Activated CD8-positive, alpha-beta memory T cell treated with anti-CD3 and anti-CD28 coated beads, Interleukin-2, amount 50 U/mL, for 24 hours (primary cell): ENCODE measurements around the gene KCNIP1.
"Not testable (repeated sequence)": the region's sequence is repeated elsewhere in the genome, so short reads cannot be mapped to it uniquely, and the experiment has no call there.

Experiments used
- DNase-seq: peaks from one replicate; pipeline ENCODE4 v3.0.0-alpha.2; 2020; ENCODE audit errors: extremely low read depth

KCNIP1 gene

DNA sequence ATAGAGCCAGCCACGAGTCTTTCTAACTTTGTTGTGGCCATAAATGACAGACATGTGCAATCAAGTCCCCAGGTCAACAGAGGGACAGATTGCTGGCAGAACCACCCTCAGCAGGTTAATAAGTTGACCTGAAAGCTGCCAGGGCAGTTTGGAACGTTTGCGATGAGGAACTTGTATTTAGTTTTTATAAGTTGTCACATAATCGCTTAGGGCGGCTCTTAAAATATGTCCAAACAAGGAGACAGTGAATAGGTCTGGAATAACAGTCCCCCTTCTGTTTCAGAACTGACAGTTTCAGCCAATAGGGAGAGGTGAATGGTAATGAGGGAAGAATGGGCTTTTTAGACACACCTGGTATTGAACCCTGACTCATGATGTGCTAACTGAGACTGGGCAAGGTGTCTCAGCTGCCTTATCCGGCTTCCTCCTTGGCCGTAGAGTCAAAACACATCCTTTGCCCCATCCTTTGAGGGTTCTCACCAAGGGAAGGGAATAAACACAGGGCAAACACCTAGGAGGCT, 246.2 kb downstream of the KCNIP1 start:
- no peak for DNase-seq

DNA sequence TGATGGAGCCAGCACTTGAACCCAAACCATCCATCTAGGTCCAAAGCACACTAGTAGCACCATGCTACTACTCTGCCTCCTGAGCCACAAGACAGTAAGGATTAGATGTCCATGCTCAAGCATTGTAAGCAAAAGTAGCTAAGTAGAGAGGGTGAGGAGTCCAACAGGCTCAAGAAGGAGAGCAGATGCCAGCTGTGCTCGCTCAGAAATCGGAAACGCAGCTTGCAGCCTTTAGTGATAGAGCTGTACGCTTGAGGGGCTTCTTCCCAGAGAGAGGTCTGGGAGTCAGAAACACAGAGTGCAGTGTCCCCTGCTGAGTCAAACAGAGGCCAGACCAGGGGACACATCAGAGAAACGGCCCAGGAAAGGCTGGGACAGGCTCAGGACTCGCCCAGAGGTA, 247.0 kb downstream of the KCNIP1 start:
- DNase-seq, result no peak

DNA sequence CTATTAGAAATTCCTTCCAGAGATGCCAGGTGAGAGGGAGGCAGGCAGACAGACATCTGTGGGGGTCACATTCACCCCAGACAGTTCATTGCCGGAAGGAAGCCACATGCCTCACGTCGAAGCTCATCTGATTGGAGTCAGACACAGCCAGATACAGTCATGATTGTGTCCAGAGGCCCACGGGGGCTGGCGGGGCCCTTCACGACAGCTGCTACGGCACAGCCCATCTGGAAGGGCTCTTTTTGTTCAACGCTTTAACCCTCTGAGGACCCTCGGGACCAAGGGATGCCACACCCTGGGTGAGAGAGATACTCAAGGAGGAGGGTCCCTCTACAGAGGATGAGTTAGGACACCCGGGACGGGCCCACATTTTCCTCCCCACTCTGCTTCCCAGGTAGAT, 247.8 kb downstream of the KCNIP1 start:
- DNase-seq, result no peak

DNA sequence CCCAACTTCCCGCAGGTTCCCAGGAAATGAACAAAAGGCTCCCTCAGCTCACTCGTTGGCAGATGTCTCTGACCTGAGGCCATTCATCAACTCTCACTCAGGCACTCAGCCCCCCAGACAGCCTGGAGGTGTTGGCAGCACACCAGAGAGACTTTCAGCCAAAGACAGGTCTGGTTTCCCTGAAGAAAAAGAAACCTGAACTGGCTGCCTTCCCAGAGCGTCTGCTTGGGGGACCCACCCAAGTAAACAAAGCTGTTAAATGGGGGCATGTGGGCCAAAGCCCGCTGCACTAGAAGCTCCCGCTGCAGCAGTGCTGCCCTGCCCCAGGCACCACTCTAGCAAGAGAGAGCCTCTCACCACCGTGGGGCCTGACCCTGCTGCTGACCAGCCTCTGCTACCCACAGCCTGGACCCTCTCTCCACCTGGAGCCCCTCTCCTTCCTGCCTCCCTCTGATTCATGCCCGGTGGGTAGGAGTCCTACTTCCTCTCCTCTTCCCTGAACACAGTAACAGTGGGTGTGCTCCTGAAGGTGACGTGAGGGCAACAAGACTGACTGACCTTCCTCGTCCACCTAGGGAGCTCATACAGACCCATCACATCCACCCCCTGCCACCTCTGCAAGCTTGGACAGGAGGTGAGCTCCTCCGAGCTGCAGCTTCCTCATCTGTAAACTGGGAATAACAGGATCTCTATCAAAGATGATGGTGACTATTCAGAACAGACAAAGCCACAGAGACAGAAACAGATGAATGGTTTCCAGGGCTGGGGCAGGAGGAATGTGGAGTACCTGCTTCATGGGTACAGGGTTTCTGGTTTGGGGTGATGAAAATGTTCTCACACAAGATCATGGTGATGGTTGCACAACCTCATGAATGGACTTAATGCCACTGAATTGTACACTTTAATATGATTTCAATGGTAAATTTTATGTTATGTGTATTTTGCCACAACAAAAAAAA, 248.7 kb downstream of the KCNIP1 start:
- no peak for DNase-seq

DNA sequence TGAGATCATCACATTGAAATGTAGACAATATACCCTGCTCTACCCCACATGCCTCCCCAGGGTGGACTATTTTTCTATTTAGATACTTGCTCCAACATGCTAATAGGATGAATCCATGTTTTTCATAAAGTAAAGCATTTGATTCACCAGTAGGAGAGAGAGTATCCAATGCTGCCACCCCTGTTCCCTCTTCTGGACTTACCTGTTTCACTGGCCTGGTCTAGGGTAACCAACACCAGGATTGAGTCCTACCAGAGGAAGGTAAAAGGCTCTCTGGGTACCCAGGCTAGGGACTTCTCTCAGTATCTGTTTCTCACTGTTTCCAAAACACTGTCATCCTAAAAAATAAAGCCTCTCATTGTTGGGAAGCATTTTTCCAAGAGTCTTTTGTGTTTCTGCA, 249.5 kb downstream of the KCNIP1 start:
- DNase-seq, result no peak

DNA sequence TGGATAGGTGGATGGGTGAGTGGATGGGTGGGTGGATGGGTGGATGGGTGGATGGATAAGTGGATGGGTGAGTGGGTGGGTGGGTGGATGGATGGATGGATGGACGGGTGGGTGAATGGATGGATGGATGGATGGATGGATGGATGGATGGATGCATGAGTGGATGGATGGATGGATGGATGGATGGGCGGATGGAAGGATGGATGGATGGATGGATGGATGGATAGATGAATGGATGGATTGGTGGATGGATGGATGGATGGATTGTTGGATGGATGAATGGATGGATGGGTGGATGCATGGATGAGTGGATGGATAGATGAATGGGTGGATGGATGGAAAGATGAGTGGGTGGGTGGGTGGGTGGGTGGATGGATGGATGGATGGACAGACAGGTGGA, 250.7 kb downstream of the KCNIP1 start:
- DNase-seq, result not testable (repeated sequence)

DNA sequence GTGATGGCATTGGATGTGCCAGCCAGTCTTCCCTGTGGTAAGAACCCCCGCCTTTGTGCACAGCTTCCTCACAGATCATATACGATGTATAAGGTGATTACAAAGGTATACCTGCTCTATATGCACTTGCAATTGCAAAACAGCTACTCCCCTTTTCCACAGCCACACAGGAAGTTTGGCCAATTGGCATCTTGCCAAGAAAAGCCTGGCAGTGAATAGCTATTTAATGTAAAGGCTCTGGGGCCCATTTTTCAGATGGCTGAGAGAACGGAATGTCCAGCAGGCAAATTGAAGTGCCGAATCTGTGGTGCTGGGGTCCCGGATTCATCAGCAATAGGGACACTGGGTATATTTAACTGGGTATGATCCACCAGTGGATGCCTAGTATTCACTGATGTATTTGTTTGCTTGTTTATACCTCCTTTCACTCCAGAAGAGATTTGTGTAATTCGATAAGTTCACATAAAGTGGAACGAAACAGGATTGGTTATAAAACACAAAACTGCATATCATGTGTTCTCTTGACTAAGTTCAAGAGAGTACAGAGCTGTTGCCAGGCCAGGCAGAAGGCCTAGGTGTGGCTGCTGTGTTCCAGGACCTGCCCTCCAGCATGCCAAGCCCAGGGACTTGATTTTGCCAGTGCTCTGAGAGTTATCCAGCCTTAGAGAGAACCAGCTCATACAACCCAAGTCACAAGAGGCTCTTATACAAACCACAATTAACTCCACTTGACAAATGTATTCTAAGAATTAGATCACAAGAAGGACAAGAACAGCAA, 252.0 kb downstream of the KCNIP1 start:
- no peak for DNase-seq

DNA sequence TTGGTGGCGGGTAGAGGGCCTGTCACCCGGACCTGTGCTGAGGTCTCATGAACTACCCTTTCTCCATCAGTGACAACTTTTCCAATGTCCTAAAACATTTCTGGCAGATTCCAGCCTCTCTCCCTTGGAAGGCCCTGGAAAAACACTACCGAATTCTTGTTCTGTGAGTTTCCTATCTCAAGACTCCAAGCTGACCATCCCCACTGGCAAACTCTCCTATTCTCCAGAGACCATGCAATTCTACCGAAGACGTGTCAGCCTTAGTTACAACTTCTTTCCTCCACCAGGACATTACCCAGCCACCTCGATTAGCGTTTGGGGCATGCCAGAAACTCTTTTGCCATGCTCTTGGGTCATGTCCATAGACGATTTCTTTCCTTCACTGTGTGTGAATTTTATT, 252.9 kb downstream of the KCNIP1 start:
- DNase-seq, result no peak

DNA sequence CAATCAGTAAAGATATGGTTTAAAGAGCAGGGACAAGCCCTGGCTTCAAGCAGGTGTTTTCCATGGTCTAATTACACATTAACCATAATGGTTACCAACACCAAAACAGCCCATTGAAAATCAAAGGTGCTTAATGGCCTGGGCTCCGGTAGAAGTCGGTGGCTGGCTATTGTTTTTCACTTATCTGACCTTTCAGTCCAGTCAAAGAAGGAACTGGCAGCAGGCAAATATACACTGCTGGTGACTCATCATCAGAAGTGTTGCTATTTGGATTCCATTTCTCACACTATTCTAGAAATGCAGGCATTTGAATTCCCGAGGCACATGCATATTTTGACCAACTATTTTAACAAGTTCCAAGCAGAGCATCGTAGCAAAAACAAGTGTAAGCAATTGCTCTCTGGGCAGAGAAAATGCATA, 253.4 kb downstream of the KCNIP1 start:
- DNase-seq, result no peak

DNA sequence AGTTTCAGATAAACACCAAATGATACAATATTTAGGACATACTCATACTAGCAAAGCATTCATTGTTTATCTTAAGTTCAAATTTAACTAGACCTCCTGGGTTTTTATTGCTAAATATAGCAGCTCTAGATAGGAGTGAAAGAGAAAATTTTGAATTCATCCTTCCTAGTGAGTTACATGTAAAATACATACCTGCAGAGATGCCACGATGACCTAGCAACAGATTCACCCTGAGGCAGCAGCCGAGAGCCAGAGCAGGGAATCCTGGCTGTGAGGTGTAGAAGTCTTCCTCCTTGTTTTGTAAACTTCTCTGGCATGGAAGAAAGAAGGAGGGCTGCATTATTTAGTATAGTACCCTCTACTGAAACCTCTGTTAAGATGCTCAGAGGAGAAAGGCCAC, 253.8 kb downstream of the KCNIP1 start:
- no peak for DNase-seq

DNA sequence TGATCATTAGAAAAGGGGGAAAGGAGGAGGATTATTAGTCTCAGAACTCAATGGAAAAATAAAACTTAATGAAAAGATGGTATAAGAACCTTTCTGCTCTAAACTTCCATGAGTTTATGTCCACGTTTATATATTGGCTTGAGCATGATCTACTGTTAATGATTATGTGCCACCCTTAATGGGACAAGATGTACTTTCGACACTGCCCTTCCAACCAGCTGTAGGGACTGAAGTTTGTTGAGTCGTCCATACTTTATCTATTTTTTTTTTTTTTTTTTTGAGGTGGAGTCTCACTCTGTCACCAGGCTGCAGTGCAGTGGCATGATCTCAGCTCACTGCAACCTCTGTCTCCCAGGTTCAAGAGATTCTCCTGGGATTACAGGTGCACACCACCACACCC, 254.7 kb downstream of the KCNIP1 start:
- no peak for DNase-seq

DNA sequence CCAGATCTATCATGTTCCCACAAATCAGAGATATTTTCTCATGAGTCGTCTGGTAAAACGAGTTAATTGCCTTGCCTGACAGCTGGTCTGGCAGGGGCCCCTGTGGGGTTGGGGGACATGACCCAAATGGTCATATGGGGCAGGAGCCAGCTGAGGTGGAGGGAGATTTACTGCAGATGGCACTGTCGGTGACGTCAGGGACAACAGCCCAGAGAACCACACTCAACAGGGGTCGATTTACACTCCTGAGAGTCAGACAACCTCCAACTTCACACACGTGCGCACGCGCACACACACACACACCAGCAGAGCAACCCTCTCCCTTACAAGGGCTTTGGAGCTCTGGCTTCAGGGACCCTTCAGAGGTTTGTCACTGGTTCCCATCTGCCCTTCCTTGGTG, 256.3 kb downstream of the KCNIP1 start:
- DNase-seq, result no peak

DNA sequence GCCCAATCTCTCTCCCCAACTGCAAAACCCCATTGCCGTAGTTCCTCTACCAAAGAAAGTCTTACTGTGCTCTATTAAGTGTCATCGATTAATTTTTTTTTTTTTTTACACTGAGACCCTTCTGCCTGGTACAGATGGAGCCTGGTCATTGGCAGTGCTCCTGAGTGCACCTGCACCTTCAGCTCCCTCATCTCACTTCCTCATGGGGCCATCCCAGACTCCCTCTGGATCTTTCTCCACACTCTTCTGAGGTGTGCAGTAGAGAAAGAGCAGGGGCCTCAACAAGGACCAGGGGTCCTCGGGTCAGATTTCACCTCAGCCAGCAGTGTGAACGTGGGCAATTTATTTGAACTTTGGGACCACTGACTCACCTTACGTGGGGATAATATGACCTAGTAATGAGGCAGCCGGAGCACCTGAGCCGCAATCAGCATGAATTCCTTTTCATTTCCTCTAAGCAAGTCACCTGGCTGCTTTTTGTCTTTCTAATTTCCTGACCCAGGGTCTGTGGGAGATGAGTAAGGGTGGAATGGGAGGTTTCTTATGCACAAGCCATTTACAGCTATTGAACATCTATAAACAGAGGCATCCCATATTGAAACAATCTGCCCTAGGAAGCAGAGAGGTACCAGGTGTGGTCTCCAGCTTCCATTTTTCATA, 257.4 kb downstream of the KCNIP1 start:
- DNase-seq, result no peak

DNA sequence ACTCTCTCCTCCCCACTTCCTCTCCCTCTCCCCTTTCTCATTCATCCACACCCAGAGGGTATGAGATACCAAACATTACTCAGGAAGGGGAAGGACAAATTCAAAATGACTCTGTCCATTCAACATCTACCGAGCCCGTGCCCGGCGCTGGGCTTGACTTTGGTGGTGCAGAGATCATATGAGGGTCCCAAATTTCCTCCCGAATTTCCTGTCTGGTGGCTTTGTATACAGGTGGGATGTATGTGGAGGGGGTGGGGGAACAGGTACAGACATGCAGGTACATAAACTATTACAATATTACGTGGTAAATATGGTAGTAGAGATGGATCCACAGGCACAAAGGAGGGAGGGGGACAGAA, 257.9 kb downstream of the KCNIP1 start:
- DNase-seq, result no peak

DNA sequence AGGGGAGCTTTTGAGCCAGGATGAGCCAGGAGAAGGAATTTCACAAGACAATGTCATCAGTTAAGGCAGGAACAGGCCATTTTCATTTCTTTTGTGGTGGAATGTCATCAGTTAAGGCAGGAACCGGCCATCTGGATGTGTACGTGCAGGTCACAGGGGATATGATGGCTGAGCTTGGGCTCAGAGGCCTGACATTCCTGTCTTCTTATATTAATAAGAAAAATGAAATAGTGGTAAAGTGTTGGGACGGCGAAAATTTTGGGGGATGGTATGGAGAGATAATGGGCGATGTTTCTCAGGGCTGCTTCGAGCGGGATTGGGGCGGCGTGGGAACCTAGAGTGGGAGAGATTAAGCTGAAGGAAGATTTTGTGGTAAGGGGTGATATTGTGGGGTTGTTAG, 258.5 kb downstream of the KCNIP1 start:
- DNase-seq, result not testable (repeated sequence)

DNA sequence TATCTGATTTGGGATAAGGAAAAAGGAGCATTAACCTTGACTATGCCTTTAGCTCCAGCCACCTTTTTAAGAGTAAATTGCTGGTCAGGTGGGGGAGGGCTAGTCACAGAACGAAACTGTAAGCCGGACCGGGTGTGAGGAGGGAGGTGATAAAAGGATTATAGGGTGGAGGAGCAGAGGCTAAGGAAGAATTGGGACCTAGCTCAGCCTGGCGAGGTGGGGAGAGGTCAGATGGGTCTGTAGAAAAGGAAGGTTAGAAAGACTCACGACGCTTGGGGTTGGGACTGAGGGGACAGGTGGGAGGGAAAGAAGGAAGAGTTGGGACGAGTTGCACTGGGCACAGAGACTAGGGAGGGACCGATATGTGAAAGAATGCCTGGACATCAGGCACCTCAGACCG, 262.0 kb downstream of the KCNIP1 start:
- DNase-seq, result not testable (repeated sequence)

DNA sequence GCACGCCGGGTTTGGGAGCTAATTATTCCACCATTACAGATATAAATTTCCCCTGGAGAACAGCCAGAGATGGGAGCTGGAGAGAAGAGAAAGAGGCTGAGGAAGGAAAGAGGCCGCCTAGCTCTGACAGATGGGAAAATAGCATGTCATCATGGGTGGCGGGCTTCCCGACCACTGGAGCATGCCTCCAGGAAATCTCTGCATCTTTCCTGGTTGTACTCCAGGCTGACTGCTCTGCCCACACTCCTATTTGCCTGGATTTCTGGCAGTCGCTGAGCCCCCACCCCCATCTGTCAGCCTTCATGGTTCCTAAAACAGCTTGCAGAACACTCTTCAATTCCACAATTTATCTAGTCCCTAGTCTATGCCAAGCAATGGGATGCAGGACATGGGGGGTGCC, 265.4 kb downstream of the KCNIP1 start:
- DNase-seq, result no peak

DNA sequence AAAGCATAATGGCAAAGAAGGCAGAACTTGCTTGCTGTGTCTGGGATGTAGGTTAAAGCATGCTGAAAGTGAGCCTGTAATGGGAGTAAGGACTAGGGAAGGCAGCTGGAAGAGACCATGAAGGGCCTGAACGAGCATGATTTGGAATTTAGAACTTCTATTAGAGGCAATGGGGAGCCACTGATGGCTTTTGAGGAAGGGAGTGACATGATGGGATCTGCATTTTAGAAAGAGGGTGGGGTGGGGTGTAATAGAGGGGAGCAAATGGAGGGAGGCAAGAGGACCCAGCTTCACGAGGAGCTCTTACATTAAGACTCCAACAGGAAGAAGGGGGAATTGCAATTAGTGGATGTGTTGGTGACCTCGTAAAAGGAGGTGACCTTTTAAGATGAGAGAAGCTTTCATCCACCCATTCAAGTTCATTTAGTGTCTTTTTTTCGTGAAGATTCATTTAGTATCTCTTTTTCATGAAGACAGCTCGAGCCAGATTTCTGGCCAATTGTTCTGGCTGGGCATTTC, 266.1 kb downstream of the KCNIP1 start:
- no peak for DNase-seq

DNA sequence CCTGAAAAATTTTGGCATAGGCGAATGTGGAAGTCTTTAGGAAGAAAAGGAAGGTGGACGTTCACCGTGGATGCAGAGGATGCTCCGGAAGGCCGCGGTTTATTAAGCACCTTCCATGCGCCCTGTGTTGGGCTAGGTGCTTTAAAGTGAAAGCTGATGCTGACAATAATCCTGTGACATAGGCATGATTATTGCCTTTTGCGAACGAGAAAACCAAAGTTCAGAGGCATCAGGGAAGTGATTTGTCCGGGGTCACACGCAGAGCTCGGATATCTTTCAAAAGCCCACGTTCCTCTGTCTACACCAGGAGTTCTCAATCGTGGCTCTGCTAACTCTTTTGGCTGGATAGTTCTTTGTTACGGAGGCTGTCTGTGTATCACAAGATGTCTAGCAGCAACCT, 267.7 kb downstream of the KCNIP1 start:
- no peak for DNase-seq

DNA sequence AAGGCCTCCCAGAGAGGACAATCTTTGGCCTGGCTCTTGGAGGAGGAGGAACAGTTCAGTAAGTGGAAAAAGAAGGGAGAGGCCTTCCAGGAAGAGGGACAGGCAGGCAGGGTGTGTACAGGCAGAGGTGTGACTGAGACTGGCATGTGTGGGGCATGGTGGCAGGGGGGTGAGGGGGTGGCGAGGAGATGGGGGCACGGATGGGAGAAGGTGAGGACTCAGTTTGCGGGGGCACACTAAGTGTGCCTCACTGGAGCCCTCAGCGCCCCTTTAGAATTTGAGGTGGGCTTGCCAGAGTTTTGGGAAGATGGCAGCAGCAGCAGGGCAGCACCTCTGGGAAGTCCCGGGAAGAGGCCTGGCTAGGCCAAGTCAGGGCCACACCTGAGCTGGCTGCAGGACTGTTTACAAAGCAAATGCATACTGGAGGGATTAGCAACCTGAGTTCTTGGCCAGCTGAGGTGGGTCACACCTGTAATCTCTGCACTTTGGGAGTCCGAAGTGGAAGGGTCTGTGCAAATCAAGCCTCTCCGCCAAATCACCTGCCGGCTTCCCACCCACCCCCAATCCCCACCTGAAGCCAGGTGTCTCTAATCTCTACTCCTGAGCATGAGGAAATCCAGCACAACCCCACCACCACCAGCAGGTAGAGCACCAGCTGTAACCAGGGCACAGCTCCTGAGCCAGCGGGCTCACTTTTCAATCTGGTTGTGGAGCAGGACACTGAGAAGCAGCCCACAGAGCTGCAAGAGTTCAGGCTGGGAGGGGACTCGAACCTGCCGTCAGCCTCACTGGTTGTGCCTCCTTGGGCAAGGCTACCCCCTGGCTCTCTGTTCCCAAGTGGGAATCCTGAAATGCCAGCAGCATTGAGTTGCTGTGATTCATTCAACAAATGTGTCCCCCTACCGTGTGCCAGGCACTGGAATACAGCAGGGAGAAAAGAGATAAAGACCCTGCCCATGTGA, 269.5 kb downstream of the KCNIP1 start:
- DNase-seq, result no peak

DNA sequence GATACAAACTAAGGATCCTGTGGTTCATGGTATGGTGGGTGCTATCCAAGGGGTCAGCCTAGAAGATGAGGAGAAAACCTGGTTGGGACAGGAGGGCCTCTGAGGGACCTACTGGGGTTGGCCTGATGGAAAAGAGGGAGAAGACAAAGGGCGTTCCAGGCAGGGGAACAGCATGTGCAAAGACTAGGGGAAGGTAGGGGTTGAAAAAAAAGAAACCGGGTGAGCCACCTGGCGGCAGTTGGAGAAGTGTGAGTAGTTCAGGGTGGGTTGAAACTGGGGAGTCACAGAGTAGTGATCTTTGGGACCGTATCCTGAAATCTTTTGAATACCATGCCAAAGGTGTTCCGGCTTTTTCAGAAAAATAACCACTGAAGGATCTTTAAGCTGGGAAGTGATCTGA, 271.0 kb downstream of the KCNIP1 start:
- no peak for DNase-seq
